HepG2 (cell line): ENCODE results near the gene MED22.

ENCODE experiments used
- EZH2 ChIP-seq: conservative IDR thresholded peaks from 2 replicates; pipeline ENCODE4 v1.6.1; 2012; ENCODE audit warnings: mild to moderate bottlenecking, low read depth, low read length, moderate library complexity
- HMG20A ChIP-seq: IDR thresholded peaks from 2 replicates; pipeline ENCODE4 v1.6.1; 2016; ENCODE audit warnings: borderline replicate concordance
- MZF1 ChIP-seq: sonication (generic); formaldehyde crosslinking; IDR thresholded peaks from 2 replicates; pipeline ENCODE4 v1.8.1; 2023; ENCODE audit warnings: mild to moderate bottlenecking, missing genetic modification reagents, borderline replicate concordance

- TF ChIP-seq EZH2 (no peak), HMG20A (CRISPR knock-in tag) (no peak), MZF1 (CRISPR knock-in tag) (no peak)
Measured at GRCh38 chr9:133340916-133341315, 7.0 kb downstream of the MED22 start.
